Mesendoderm (in vitro differentiated cells): ENCODE data around the gene PCDHA1.
A peak's percentile ranks its signal among the peaks of the same experiment; 100 is the strongest.

Source experiments
- DNase-seq: peaks from one replicate; pipeline ENCODE4 v3.0.0; 2013
- H2AK5ac ChIP-seq: 2 replicates; pipeline ENCODE4 v1.6.1; 2013; ENCODE audit warnings: low read length, inconsistent platforms
- H2BK120ac ChIP-seq: 2 replicates; pipeline ENCODE4 v1.6.1; 2013; ENCODE audit warnings: low read depth, mild to moderate bottlenecking, low read length, moderate library complexity, mixed read lengths
- H2BK15ac ChIP-seq: replicated peaks from 2 replicates; pipeline ENCODE4 v1.6.1; 2013; ENCODE audit warnings: low read depth, mild to moderate bottlenecking, moderate library complexity
- H2BK5ac ChIP-seq: 2 replicates; pipeline ENCODE4 v1.6.1; 2013; ENCODE audit warnings: low read length, inconsistent platforms
- H3K18ac ChIP-seq: 2 replicates; pipeline ENCODE4 v1.6.1; 2013; ENCODE audit warnings: mild to moderate bottlenecking, low read length, mixed read lengths
- H3K23ac ChIP-seq: one replicate; pipeline ENCODE4 v1.6.1; 2013; ENCODE audit warnings: low read length
- H3K27ac ChIP-seq: 2 replicates; pipeline ENCODE4 v1.5.1; 2013; ENCODE audit warnings: low read depth, mild to moderate bottlenecking, inconsistent platforms, low read length, moderate library complexity
- H3K27me3 ChIP-seq: 2 replicates; pipeline ENCODE4 v1.6.1; 2013; ENCODE audit warnings: low read length, control low read depth, mild to moderate bottlenecking, inconsistent platforms; ENCODE audit not compliant: insufficient read depth, poor library complexity
- H3K36me3 ChIP-seq: 2 replicates; pipeline ENCODE4 v1.6.1; 2013; ENCODE audit warnings: low read length, inconsistent platforms; ENCODE audit not compliant: control insufficient read depth, insufficient read depth
- H3K4ac ChIP-seq: one replicate; pipeline ENCODE4 v1.6.1; 2013; ENCODE audit warnings: low read depth, mild to moderate bottlenecking, low read length, moderate library complexity
- H3K4me1 ChIP-seq: 2 replicates; pipeline ENCODE4 v1.6.1; 2013; ENCODE audit warnings: low read depth, low read length, inconsistent platforms; ENCODE audit not compliant: control insufficient read depth
- H3K4me2 ChIP-seq: 2 replicates; pipeline ENCODE4 v1.6.1; 2013; ENCODE audit warnings: low read length
- H3K4me3 ChIP-seq: 2 replicates; pipeline ENCODE4 v1.5.1; 2013; ENCODE audit warnings: mild to moderate bottlenecking, low read length
- H3K56ac ChIP-seq: one replicate; pipeline ENCODE4 v1.6.1; 2013; ENCODE audit warnings: low read length
- H3K79me1 ChIP-seq: 2 replicates; pipeline ENCODE4 v1.6.1; 2013; ENCODE audit warnings: low read length, inconsistent platforms
- H3K79me2 ChIP-seq: 2 replicates; pipeline ENCODE4 v1.6.1; 2013; ENCODE audit warnings: mild to moderate bottlenecking, low read length; ENCODE audit not compliant: control insufficient read depth, insufficient read depth
- H3K9ac ChIP-seq: 2 replicates; pipeline ENCODE4 v1.6.1; 2013; ENCODE audit warnings: low read length, inconsistent platforms
- H4K5ac ChIP-seq: one replicate; pipeline ENCODE4 v1.6.1; 2013; ENCODE audit warnings: low read length
- H4K8ac ChIP-seq: one replicate; pipeline ENCODE4 v1.6.1; 2013; ENCODE audit warnings: low read depth, mild to moderate bottlenecking, control low read depth, low read length, moderate library complexity
- WGBS: extraction: QIAGEN DNeasy Blood & Tissue Kit; methylation state at CpG from one replicate; pipeline ENCODE4 v1.1.7; 2013; ENCODE audit warnings: low lambda C conversion rate, missing lambda C conversion rate; ENCODE audit not compliant: insufficient coverage; ENCODE audit errors: extremely low coverage; 5-methylcytosine and 5-hydroxymethylcytosine counted together

Gene PCDHA1

DNA sequence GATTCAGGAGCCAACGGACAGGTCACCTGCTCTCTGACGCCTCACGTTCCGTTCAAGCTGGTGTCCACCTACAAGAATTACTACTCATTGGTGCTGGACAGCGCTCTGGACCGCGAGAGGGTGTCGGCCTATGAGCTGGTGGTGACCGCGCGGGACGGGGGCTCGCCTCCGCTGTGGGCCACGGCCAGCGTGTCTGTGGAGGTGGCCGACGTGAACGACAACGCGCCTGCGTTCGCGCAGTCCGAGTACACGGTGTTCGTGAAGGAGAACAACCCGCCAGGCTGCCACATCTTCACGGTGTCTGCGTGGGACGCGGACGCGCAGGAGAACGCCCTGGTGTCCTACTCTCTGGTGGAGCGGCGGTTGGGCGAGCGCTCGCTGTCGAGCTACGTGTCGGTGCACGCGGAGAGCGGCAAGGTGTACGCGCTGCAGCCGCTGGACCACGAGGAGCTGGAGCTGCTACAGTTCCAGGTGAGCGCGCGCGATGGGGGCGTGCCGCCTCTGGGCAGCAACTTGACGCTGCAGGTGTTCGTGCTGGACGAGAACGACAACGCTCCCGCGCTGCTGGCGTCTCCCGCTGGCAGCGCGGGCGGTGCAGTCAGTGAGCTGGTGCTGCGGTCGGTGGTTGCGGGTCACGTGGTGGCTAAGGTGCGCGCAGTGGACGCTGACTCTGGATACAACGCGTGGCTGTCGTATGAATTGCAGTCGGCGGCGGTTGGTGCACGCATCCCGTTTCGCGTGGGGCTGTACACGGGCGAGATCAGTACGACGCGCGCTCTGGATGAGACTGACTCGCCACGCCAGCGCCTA, 71.4 kb downstream of the PCDHA1 start:
- H3K79me1 ChIP-seq, result no peaks in the 10 kb centered on the region
- no peak overlapping the region for H3K56ac ChIP-seq
- H3K18ac ChIP-seq, result no peak overlapping the region
- no peak for DNase-seq
- H3K36me3 ChIP-seq, result no peaks in the 10 kb centered on the region
- no peaks in the 10 kb centered on the region for H3K27me3 ChIP-seq
- H2AK5ac ChIP-seq, result no peak overlapping the region
- no peak overlapping the region for H2BK5ac ChIP-seq
- H4K8ac ChIP-seq, result no peak overlapping the region
- H2BK120ac ChIP-seq, result no peak overlapping the region
- no peak overlapping the region for H3K23ac ChIP-seq
- no peak overlapping the region for H4K5ac ChIP-seq
- H3K27ac ChIP-seq, result no peak overlapping the region
- no peak overlapping the region for H3K4me2 ChIP-seq
- no peaks in the 10 kb centered on the region for H3K4me1 ChIP-seq
- no peak overlapping the region for H3K9ac ChIP-seq
- no peak overlapping the region for H2BK15ac ChIP-seq
- no peak overlapping the region for H3K4me3 ChIP-seq
- H3K79me2 ChIP-seq, result no peaks in the 10 kb centered on the region
- no CpG with 5 or more reads among the region's 94 CpGs for WGBS
- no peak overlapping the region for H3K4ac ChIP-seq

- no peak overlapping the region for H2AK5ac ChIP-seq
- no CpG with 5 or more reads among the region's 22 CpGs for WGBS
- H2BK15ac ChIP-seq, result no peak overlapping the region
- H3K9ac ChIP-seq, result no peak overlapping the region
- no peaks in the 10 kb centered on the region for H3K36me3 ChIP-seq
- no peak overlapping the region for H3K4ac ChIP-seq
- no peak overlapping the region for H4K5ac ChIP-seq
- H3K4me3 ChIP-seq, result no peak overlapping the region
- no peak overlapping the region for H3K56ac ChIP-seq
- no peaks in the 10 kb centered on the region for H3K27me3 ChIP-seq
- H2BK120ac ChIP-seq, result no peak overlapping the region
- H3K4me1 ChIP-seq, result no peaks in the 10 kb centered on the region
- DNase-seq, result no peak
- H3K18ac ChIP-seq, result no peak overlapping the region
- no peak overlapping the region for H3K27ac ChIP-seq
- H3K79me2 ChIP-seq, result no peaks in the 10 kb centered on the region
- no peak overlapping the region for H3K4me2 ChIP-seq
- H4K8ac ChIP-seq, result no peak overlapping the region
- H3K79me1 ChIP-seq, result no peaks in the 10 kb centered on the region
- no peak overlapping the region for H3K23ac ChIP-seq
- no peak overlapping the region for H2BK5ac ChIP-seq
Observed at GRCh38 chr5:140857987-140858240, 72.0 kb downstream of the PCDHA1 start.

DNA sequence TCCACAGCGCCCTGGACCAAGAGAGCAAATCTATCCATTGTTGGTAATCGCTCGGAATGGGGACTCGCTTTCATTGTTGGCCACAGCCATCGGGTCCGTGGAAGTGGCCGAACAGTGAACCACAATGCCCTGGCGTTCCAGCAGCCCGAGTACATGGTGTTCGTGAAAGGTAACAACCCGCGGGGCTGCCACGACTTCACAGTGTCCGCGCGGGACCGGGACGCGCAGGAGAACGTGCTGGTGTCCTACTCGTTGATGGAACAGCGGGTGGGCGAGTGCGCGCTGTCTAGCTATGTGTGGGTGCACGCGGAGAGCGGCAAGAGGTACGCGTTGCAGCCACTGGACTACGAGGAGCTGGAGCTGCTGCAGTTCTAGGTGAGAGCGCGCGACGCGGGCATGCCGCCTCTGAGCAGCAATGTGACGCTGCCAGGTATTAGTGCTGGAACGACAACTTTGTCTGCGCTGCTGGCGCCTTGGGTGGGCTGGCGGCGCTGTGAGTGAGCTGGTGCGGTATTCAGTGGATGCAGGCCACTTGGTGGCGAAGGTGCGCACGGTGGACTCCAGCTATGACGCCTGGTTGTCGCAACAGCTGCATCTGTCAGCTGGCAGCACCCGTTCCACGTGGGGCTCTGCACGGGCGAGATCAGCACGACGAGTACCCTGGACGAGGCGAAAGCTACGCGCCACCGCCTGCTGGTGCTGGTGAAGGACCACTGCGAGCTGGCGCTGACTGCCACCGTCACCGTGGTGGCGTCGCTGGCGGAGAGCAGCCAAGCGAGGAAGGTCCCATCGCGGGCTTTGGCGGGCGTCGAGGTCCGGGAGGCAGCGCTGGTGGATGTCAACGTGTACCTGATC, 76.7 kb downstream of the PCDHA1 start:
- Histone ChIP-seq H4K5ac (no peak overlapping the region), H2BK120ac (no peak overlapping the region), H2BK15ac (no peak overlapping the region), H3K4me1 (no peaks in the 10 kb centered on the region), H4K8ac (no peak overlapping the region), H3K4ac (no peak overlapping the region), H3K9ac (no peak overlapping the region), H3K56ac (no peak overlapping the region), H3K27ac (no peak overlapping the region), H3K4me2 (no peak overlapping the region), H3K18ac (no peak overlapping the region), H3K23ac (no peak overlapping the region), H2AK5ac (no peak overlapping the region), H3K27me3 (no peaks in the 10 kb centered on the region), H3K4me3 (no peak overlapping the region), H3K79me2 (no peaks in the 10 kb centered on the region), H3K79me1 (no peaks in the 10 kb centered on the region), H3K36me3 (no peaks in the 10 kb centered on the region), H2BK5ac (no peak overlapping the region)
- no peak for DNase-seq
- no CpG with 5 or more reads among the region's 76 CpGs for WGBS

DNA sequence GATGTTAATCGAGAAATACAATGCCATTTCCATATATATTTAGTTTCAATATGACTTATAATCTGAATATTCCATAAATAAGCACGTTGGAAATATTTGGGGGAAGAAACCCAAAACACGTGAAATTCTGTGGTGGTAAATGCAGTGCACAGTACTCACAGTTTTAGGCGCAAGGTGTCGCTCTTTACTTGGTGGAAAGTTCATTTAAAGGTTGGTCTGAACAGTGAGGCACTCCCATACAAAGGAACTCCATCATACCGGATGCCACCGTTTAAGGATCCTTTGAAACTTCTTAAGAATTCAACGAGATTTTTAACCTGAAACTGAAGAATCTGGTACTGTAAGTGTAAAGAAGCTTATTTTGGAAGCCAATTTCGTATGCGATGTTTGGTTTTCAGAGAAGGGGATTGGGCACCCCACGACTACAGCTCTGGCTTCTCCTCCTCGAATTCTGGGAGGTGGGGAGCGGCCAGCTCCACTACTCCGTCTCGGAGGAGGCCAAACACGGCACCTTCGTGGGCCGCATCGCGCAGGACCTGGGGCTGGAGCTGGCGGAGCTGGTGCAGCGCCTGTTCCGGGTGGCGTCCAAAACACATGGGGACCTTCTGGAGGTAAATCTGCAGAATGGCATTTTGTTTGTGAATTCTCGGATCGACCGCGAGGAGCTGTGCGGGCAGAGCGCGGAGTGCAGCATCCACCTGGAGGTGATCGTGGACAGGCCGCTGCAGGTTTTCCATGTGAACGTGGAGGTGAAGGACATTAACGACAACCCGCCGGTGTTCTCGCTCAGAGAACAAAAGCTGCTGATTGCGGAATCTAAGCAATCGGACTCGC, 83.0 kb downstream of the PCDHA1 start, which contains the start of gene PCDHA11:
Gene PCDHA11 (plus strand): TSS at position 237 of the 834 bp plus-strand sequence. CDS start 147 bp downstream, at position 384.
- Histone ChIP-seq H3K4me2 (no peak within 1 kb of the TSS), H3K18ac (peak within 1 kb of the TSS; percentile 70), H3K56ac (peak within 1 kb of the TSS; percentile 68), H3K79me2 (no peaks in the 10 kb centered on the region), H3K23ac (no peak within 1 kb of the TSS), H2BK5ac (no peak within 1 kb of the TSS), H2AK5ac (no peak within 1 kb of the TSS), H3K4ac (no peak within 1 kb of the TSS), H4K5ac (no peak within 1 kb of the TSS), H3K27me3 (no peaks in the 10 kb centered on the region), H4K8ac (no peak within 1 kb of the TSS), H3K9ac (peak within 1 kb of the TSS; percentile 65), H3K79me1 (no peaks in the 10 kb centered on the region), H3K36me3 (no peaks in the 10 kb centered on the region), H3K4me3 (peak within 1 kb of the TSS; percentile 41), H3K27ac (no peak within 1 kb of the TSS), H3K4me1 (no peaks in the 10 kb centered on the region), H2BK15ac (no peak within 1 kb of the TSS), H2BK120ac (no peak within 1 kb of the TSS)
- no CpG with 5 or more reads among the region's 41 CpGs for WGBS
- DNase-seq, result peak; percentile 84

GRCh38 chr5:140869555-140869886, 83.6 kb downstream of the PCDHA1 start:
- H3K4me2 ChIP-seq, result no peak overlapping the region
- no peak for DNase-seq
- H4K5ac ChIP-seq, result no peak overlapping the region
- H3K27me3 ChIP-seq, result no peaks in the 10 kb centered on the region
- no peaks in the 10 kb centered on the region for H3K79me1 ChIP-seq
- no peaks in the 10 kb centered on the region for H3K4me1 ChIP-seq
- H2AK5ac ChIP-seq, result no peak overlapping the region
- H3K18ac ChIP-seq, result no peak overlapping the region
- H3K56ac ChIP-seq, result no peak overlapping the region
- no peak overlapping the region for H3K23ac ChIP-seq
- no peak overlapping the region for H4K8ac ChIP-seq
- no peak overlapping the region for H3K27ac ChIP-seq
- H3K4me3 ChIP-seq, result no peak overlapping the region
- WGBS, result no CpG with 5 or more reads among the region's 5 CpGs
- no peak overlapping the region for H2BK120ac ChIP-seq
- no peak overlapping the region for H2BK5ac ChIP-seq
- no peaks in the 10 kb centered on the region for H3K36me3 ChIP-seq
- H3K9ac ChIP-seq, result no peak overlapping the region
- H2BK15ac ChIP-seq, result no peak overlapping the region
- H3K4ac ChIP-seq, result no peak overlapping the region
- H3K79me2 ChIP-seq, result no peaks in the 10 kb centered on the region
